ENCODE results near the gene LDHAL6B.
A peak's percentile ranks its signal among the peaks of the same experiment; 100 is the strongest.

The LDHAL6B gene

GRCh38 chr15:59177317-59177660 is 29.4 kb upstream of the LDHAL6B start:
- no peak for DNase-seq (ENCODE audit: low spot score)

GRCh38 chr15:59178151-59178695 is 28.4 kb upstream of the LDHAL6B start:
- DNase-seq (ENCODE audit: low spot score): no peak

- DNase-seq (ENCODE audit: low spot score): no peak
Observed at GRCh38 chr15:59179717-59180116, 26.9 kb upstream of the LDHAL6B start.

DNA sequence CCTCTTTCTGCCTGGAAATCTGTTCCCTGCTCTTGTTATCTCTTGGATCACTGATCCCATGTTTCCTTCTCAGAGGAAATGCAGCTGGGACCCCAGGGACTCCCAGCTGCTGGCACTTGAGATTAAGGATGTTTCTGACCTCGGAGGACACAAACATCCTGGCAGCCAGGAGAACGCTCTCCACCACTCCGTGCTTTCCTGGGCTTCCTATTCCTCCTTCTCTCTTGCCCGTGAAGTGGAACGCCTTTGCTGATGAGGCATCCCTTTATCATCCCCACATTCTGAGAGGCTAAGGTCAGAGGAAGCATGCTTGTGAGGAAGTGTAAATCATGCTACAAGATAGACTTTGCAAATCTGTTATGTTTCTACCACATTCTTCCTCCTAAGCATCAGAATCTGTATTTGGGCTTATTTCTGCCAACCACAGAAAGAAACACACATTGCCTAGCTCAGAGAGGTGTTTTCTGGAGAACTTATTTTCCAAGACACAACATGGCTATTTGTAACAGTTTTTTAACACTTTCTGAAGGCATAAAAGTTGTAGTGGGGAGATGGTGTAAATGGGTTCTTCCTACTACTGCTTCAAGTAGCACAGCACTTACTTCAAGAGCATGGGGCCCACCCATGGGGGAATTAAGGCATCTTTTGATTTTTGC is 25.6 kb upstream of the LDHAL6B start:
- DNase-seq (ENCODE audit: low spot score): peak; percentile 90

- no peak for DNase-seq (ENCODE audit: low spot score)
Observed at GRCh38 chr15:59185725-59186124, 20.9 kb upstream of the LDHAL6B start.

DNA sequence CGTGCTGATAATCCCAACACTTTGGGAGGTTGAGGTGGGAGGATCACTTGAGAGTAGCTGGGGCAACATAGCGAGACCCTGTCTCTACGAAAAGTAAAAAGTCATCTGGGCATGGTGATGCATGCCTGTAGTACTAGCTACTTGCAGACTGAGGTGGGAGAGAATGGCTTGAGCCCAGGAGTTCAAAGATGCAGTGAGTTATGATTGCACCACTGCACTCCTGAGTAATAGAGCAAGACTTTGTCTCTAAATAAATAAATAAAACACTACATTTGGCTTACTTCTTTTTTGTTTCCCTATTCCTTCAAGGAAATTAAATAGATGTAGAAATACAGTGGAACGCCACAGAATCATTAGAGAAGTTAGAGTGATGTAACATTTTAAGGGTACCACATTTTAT is 20.1 kb upstream of the LDHAL6B start:
- DNase-seq (ENCODE audit: low spot score): peak; percentile 30

GRCh38 chr15:59189241-59189640 is 17.4 kb upstream of the LDHAL6B start:
- DNase-seq (ENCODE audit: low spot score): no peak

DNA sequence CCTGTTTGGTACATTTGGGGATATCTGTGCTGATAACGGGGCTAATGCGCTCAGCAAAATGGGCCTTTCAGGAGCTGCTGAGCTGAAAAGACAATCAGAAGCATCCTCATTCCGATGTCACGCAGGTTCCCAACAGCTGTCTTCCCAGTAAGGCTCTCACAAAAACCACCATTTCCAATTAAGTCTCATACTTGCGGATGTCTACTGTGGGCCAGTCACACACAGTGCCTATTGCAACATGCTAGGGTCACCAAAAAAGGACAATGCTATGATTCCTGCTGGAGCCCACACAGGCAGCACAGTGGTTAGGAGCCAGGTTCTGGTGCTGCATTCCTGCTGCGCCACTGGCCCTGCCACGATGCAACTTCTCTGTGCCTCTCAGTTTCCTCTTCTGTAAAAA is 16.4 kb upstream of the LDHAL6B start:
- no peak for DNase-seq (ENCODE audit: low spot score)

- peak; percentile 96 for DNase-seq (ENCODE audit: low spot score)
Observed at GRCh38 chr15:59191855-59192237, 14.8 kb upstream of the LDHAL6B start.

GRCh38 chr15:59194639-59195325 is 11.9 kb upstream of the LDHAL6B start:
- no peak for DNase-seq (ENCODE audit: low spot score)

DNA sequence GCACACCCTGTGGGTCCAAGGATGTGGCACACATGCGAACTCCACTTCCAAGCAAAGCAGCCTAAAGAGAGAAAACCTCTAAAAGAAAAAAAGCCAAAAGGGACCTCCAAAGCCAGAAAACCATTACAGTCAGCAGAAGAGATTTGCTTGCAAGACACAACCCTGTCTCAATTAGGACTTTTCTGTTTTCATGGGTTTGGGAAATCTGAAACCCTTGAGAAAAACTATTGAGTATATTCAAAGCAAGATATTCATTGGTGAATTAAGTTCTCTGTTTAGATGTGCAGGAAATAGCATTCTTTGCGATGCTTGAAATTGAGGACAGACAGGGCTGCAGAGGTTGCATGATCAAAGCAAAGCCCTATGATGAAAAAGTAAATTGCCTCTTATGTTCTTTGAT is 10.2 kb upstream of the LDHAL6B start:
- DNase-seq (ENCODE audit: low spot score): no peak

GRCh38 chr15:59197454-59197853 is 9.2 kb upstream of the LDHAL6B start:
- DNase-seq (ENCODE audit: low spot score): no peak

GRCh38 chr15:59199626-59200465 is 6.8 kb upstream of the LDHAL6B start:
- DNase-seq (ENCODE audit: low spot score): peak; percentile 90

DNA sequence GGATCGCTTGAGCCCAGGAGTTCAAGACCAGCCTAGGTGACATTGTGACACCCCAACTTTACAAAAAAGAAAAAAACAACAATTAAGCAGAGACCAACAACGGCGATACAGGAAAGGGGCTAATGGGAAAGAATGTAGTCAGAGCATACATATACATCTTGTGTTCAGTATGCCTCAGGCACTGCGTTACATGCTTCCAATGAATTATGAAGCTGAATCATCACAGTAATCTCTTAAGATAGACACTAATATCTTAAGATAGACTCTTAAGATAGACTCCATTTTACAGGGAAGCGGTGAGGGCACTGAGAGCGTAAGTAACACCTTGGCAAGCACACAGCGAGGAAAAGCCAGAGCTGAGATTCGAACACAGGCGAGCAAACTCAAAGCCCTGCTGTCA is 6.1 kb upstream of the LDHAL6B start:
- DNase-seq (ENCODE audit: low spot score): no peak

DNA sequence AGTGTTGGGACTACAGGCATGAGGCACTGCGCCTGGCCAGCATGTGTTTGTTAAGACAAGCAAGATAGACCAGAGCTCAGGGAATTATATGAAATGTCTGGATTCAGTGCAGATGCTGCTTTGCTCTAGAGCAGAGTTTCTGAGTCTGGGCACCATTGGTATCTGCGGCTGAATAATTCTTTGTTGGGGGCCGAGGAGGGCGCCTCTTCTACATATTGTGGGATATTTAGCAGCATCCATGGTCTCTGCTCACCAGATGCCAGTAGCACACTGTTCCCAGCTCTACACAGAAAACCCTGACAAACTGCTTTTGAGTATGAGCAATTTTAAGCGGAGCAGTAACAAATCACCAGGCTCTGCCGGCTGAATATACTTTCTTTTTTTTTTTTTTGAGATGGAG is 3.6 kb upstream of the LDHAL6B start:
- no peak for DNase-seq (ENCODE audit: low spot score)

- DNase-seq (ENCODE audit: low spot score): no peak
Observed at GRCh38 chr15:59203657-59204056, 3.0 kb upstream of the LDHAL6B start.

DNA sequence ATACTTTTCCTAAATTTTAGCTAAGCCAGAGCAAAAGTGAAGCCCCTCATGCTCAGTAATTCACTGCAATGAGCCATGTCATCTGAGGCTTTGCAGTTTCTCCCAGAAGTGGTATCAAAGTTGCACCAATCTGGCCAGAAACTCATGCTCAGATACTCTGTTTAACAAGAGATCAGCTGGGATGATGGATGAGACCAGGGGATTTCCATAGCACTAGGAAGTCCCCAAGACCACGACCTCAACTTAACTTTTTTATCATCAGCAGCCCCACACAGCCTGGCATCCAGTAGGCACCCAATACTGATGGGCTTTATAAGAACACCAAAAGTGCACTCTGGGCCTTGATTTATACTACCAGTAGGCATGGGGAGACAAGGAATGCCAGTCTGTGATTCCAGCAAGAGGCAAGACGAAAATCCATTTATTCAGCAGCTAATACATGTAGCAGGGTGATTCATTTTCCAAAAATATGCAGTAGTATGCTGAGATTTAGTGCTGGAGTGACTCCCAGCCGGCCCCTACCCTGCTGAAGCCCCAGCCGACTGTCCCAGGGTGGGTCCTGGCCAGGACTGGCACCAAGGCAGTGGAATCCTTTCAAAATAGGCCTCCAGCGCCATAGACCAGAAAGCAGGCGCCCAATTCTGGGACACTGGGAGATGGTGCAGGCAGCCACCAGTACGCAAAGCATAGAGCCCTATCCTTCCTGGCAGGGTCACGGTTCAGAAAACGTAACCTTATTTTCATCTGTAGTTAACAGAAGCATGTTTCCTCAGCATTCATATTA is 612 bp upstream of the LDHAL6B start:
- DNase-seq (ENCODE audit: low spot score): no peak

DNA sequence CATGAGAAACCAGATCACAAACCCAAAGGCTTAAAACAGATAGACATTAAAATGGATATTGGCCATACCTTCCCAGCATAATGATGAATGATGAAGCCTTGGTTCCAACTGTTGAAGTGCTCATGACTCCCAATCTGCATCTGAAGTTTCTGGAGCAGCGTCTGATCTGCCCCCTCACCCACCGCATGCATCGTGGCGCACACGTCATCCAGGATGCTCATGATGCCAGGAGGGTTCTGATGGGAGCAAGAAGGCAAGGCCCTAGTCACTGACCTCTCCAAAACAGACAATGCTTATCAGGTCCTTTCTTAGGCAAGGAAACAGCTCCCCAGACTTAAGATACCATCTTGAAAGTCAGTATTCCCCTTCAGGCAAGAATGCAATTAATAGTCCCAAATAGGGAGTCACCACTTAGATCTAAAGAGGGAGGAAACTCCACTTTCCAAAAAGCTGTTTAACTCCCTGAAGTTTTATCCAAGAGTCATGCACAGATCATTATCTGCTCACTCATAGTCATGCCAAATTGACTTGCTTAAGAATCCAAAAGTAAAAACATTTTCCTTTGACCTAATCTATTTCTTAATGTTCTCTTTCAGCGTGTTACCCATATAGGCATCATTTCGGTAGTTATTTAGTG is 2.1 kb downstream of the LDHAL6B start:
- no peak for DNase-seq (ENCODE audit: low spot score)

DNA sequence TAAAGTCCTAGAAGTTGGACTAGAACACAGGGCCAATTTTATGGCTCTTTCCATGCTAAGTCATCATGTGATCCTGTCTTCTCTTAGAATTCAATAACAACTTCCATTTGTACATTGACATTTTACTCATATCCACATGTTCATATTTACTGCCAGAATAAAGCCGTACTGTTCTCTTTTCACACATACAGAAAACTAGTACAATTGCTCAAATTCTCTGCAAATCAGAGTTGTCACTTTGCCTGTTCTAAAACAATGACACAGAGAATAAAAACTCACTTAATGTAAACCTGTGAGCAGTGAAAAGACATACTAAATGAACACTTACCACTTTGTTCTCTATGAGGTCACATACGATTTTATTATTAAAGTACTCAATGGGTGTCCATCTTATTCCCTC is 3.5 kb downstream of the LDHAL6B start:
- no peak for DNase-seq (ENCODE audit: low spot score)

- no peak for DNase-seq (ENCODE audit: low spot score)
Observed at GRCh38 chr15:59216911-59217310, 10.3 kb downstream of the LDHAL6B start.

- DNase-seq (ENCODE audit: low spot score): no peak
Observed at GRCh38 chr15:59217876-59218498, 11.3 kb downstream of the LDHAL6B start.
